ENCODE data around the gene DOCK4. TPM values are rescaled to one million over a fixed set of nuclear protein-coding genes. Genes with fewer than 3 reads are reported as not detected.

DOCK4 gene
- total and polyA plus RNA-seq, 2 of the 8 experiments (the other 6 are each of a cell fraction or from before 2014, with no cell fraction given): 5.1 to 23.6 TPM

- H4K91ac ChIP-seq (replicated peaks; ENCODE audit: insufficient read length, low read length): no peak overlapping the region
These were observed 127.1 kb downstream of the DOCK4 start for GRCh38 chr7:112079122-112079521.

More at GRCh38 chr7:112079122-112079521, 127.1 kb downstream of the DOCK4 start:
- FAIRE-seq: no peak
- H2BK15ac ChIP-seq (ENCODE audit: low read length): no peak overlapping the region
- H3K79me2 ChIP-seq (ENCODE audit: control insufficient read depth in 1 of 2, insufficient read depth in 2 of 2, low read length in 2 of 2): 0 out of 4 replicates have a peak, but pooled peaks cover 0 to 3% of the 10 kb centered on the region in 2 experiments
- no peak overlapping the region for H3K9ac ChIP-seq (replicated peaks in 1 of 4; ENCODE audit: extremely low read depth in 1 of 4, low read depth in 3 of 4, low read length in 3 of 4)
- no peaks in the 10 kb centered on the region for H3K36me3 ChIP-seq (ENCODE audit: control insufficient read depth in 2 of 4, insufficient read depth in 4 of 4, low read length in 3 of 4)
- H3K27me3 ChIP-seq (replicated peaks in 1 of 4; ENCODE audit: control insufficient read depth in 3 of 4, extremely low read depth in 1 of 4, insufficient read depth in 3 of 4, low read length in 3 of 4): no peaks in the 10 kb centered on the region
- H3K18ac ChIP-seq (ENCODE audit: extremely low read depth, low read length): no peak overlapping the region
- no peak overlapping the region for H2BK12ac ChIP-seq (ENCODE audit: low read depth, low read length)
- no peaks in the 10 kb centered on the region for H3K23me2 ChIP-seq (ENCODE audit: low read depth, low read length)
- no peak overlapping the region for H2BK120ac ChIP-seq (replicated peaks; ENCODE audit: low read depth, low read length)
- H3K79me1 ChIP-seq (ENCODE audit: low read depth, low read length): no peaks in the 10 kb centered on the region; the same call in 1 of the 2 replicates
- no peak for TF ChIP-seq MAX (IDR thresholded peaks at IDR 0.05)
- no peak for TF ChIP-seq SAP30 (IDR thresholded peaks at IDR 0.05; ENCODE audit: insufficient read depth, insufficient replicate concordance, low read length)
- TF ChIP-seq KDM5A (IDR thresholded peaks at IDR 0.05; ENCODE audit: low read length): no peak
- no peak for TF ChIP-seq BACH1 (IDR thresholded peaks at IDR 0.05; ENCODE audit: low read length)
- no peak overlapping the region for H2BK20ac ChIP-seq (ENCODE audit: low read length)
- no peak overlapping the region for H3K14ac ChIP-seq (ENCODE audit: insufficient read length)
- H2AFZ ChIP-seq (ENCODE audit: low read length): no peak overlapping the region
- ChIA-PET CTCF (ENCODE audit: partially characterized antibody) (interaction anchor here (0.6 to 2.5 kb wide), 7 partner anchors 9 to 337 kb away, joined by 3 to 9 read pairs (median 3); no protein-coding TSS in a partner anchor), POLR2A (ENCODE audit: partially characterized antibody) (no interaction called here)
- H3K4me1 ChIP-seq (replicated peaks in 1 of 4; ENCODE audit: control insufficient read depth in 3 of 4, insufficient read depth in 4 of 4, low read length in 3 of 4): peaks cover 0 to 9% (median 0%) of the 10 kb centered on the region in 4 experiments; a peak in 2 of 7 replicates
- H3K4me3 ChIP-seq (ENCODE audit: extremely low read depth in 1 of 4, insufficient read depth in 2 of 4, low read depth in 3 of 4, low read length in 4 of 4): no peak overlapping the region
- no peak overlapping the region for H4K5ac ChIP-seq (ENCODE audit: insufficient read length, low read depth, low read length)
- 76% methylated on average over 1 of the region's 1 CpG; no CpG with 5 or more reads in 1 of the 2 experiments for WGBS, 2 experiments (ENCODE audit: extremely low coverage in 1 of 2, insufficient coverage in 1 of 2, insufficient read length in 1 of 2, insufficient replicate concordance in 2 of 2, low coverage in 1 of 2, low lambda C conversion rate in 2 of 2, missing lambda C conversion rate in 1 of 2)
- H2AK5ac ChIP-seq (ENCODE audit: low read depth, low read length): no peak overlapping the region
- no peak overlapping the region for H3K56ac ChIP-seq (replicated peaks; ENCODE audit: insufficient read length, low read depth, low read length)
- H3K27ac ChIP-seq (ENCODE audit: low read depth, low read length): no peak overlapping the region
- no peaks in the 10 kb centered on the region for H3K9me3 ChIP-seq (ENCODE audit: insufficient read depth in 2 of 2, low read depth in 1 of 2, low read length in 1 of 2)
- DNase-seq (ENCODE audit: low read depth in 1 of 2, low spot score in 2 of 2): no peak
- H3K23ac ChIP-seq (ENCODE audit: insufficient read length): no peak overlapping the region
- H3K4ac ChIP-seq (replicated peaks; ENCODE audit: insufficient read length, low read depth, low read length): no peak overlapping the region
- H4K20me1 ChIP-seq (replicated peaks in 1 of 2; ENCODE audit: control insufficient read depth in 1 of 2, insufficient read depth in 2 of 2, low read length in 2 of 2): no peaks in the 10 kb centered on the region
- no peak overlapping the region for H3K4me2 ChIP-seq (ENCODE audit: insufficient read depth in 1 of 2, low read depth in 2 of 2, low read length in 2 of 2)
- H4K8ac ChIP-seq (ENCODE audit: extremely low read depth, insufficient read depth, low read length): no peak overlapping the region
- H2BK5ac ChIP-seq (ENCODE audit: low read depth, low read length): no peak overlapping the region

All from H1 (cell line).